Right lobe of liver (tissue), 4 donors: Measurements from ENCODE around the gene NDUFS6.

Source experiments
- POLR2A ChIP-seq: fragments of 450-650 bp; IDR thresholded peaks from one replicate; pipeline ENCODE4 v1.6.1; 2017; ENCODE audit warnings: antibody characterized with exemption, mild to moderate bottlenecking
- TF ChIP-seq, protein P1 (sequence below), 4 donors: fragments of 200-600 bp in 3 of 4; fragments of 450-650 bp in 1 of 4; IDR thresholded peaks; one replicate each; pipeline versions ENCODE4 v1.5.1 to v1.8.0; 2016 to 2022; ENCODE audit warnings: antibody characterized with exemption in 4 of 4, mild to moderate bottlenecking in 2 of 4
- donor health status: DM: no; HTN: no; CAD: no.
- donor health status: DM: no; HTN: no; CAD: no.
- donor health status: DM: no; HTN: yes; CAD: no.

DNA sequence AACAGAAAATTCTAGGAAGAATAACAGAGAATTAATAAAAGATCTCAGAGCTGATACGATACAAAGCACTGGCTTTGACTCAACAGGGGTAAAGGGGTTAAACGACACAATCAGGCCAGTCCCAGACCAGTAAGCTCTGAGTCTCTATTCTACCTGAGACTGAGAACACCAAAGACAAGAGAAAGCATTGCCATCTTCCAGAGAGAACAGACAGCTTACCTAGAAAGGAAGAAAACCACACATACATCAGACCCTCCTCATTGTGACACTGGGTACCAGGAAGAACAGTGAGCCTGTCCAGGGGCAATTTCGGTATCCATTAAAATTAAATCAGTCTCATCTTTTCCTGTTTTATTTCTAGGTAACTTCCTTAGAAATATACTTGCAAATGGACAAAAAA lies 42.6 kb upstream of the NDUFS6 start:
- TF ChIP-seq, protein P1, sequence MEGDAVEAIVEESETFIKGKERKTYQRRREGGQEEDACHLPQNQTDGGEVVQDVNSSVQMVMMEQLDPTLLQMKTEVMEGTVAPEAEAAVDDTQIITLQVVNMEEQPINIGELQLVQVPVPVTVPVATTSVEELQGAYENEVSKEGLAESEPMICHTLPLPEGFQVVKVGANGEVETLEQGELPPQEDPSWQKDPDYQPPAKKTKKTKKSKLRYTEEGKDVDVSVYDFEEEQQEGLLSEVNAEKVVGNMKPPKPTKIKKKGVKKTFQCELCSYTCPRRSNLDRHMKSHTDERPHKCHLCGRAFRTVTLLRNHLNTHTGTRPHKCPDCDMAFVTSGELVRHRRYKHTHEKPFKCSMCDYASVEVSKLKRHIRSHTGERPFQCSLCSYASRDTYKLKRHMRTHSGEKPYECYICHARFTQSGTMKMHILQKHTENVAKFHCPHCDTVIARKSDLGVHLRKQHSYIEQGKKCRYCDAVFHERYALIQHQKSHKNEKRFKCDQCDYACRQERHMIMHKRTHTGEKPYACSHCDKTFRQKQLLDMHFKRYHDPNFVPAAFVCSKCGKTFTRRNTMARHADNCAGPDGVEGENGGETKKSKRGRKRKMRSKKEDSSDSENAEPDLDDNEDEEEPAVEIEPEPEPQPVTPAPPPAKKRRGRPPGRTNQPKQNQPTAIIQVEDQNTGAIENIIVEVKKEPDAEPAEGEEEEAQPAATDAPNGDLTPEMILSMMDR (IDR thresholded peaks at IDR 0.05), result no peak
- no peak for TF ChIP-seq POLR2A
